ENCODE results near the gene MYLK4. TPM values are rescaled to one million over a fixed set of nuclear protein-coding genes. Genes with fewer than 3 reads are reported as not detected.

Gene MYLK4
- polyA plus RNA-seq, 1 experiment: 0.21 TPM

GRCh38 chr6:2639896-2640295 lies 110.8 kb downstream of the MYLK4 start:
- no peak for TF ChIP-seq CTCF (IDR thresholded peaks at IDR 0.05; ENCODE audit: insufficient read depth, low read depth, low read length)
- Histone ChIP-seq H3K36me3 (ENCODE audit: control insufficient read depth, insufficient read depth, low read length) (no peaks in the 10 kb centered on the region), H3K27me3 (ENCODE audit: control insufficient read depth, insufficient read depth, low read length) (peaks cover 6% of the 10 kb centered on the region), H3K4me3 (ENCODE audit: low read depth, low read length) (no peak overlapping the region)
- DNase-seq (ENCODE audit: low read depth): no peak
- ChIA-PET CTCF (interaction anchor here (0.6 to 0.7 kb wide), 3 partner anchors 22 to 597 kb away, joined by 3 read pairs; partner anchors contain the start of gene MYLK4), POLR2A (no interaction called here)

GRCh38 chr6:2639167-2639566 lies 111.6 kb downstream of the MYLK4 start:
- CTCF ChIA-PET: interaction anchor here (0.6 to 0.7 kb wide), 3 partner anchors 22 to 597 kb away, joined by 3 read pairs; partner anchors contain the start of gene MYLK4
- no peak overlapping the region for H3K4me3 ChIP-seq (ENCODE audit: low read depth, low read length)
- no peak for TF ChIP-seq CTCF (IDR thresholded peaks at IDR 0.05; ENCODE audit: insufficient read depth, low read depth, low read length)
- DNase-seq (ENCODE audit: low read depth): no peak
- POLR2A ChIA-PET: no interaction called here
- H3K36me3 ChIP-seq (ENCODE audit: control insufficient read depth, insufficient read depth, low read length): no peaks in the 10 kb centered on the region
- H3K27me3 ChIP-seq (ENCODE audit: control insufficient read depth, insufficient read depth, low read length): peaks cover 6% of the 10 kb centered on the region

- POLR2A ChIA-PET: no interaction called here
- CTCF ChIA-PET: interaction anchor here (1.0 kb wide), 1 partner anchor 14 kb away, joined by 3 read pairs; no protein-coding TSS in a partner anchor
- no peak for DNase-seq (ENCODE audit: low read depth)
Observed at GRCh38 chr6:2636672-2637071, 114.0 kb downstream of the MYLK4 start.

GRCh38 chr6:2635911-2636310 lies 114.8 kb downstream of the MYLK4 start:
- CTCF ChIA-PET: interaction anchor here (0.7 to 6.5 kb wide), 7 partner anchors 9 to 1038 kb away, joined by 3 to 71 read pairs (median 3); no protein-coding TSS in a partner anchor
- DNase-seq (ENCODE audit: low read depth): no peak
- POLR2A ChIA-PET: no interaction called here

More at GRCh38 chr6:2636672-2637071, 114.0 kb downstream of the MYLK4 start:
- Histone ChIP-seq H3K4me3 (ENCODE audit: low read depth, low read length) (no peak overlapping the region), H3K27me3 (ENCODE audit: control insufficient read depth, insufficient read depth, low read length) (peaks cover 5% of the 10 kb centered on the region), H3K36me3 (ENCODE audit: control insufficient read depth, insufficient read depth, low read length) (no peaks in the 10 kb centered on the region)
- no peak for TF ChIP-seq CTCF (IDR thresholded peaks at IDR 0.05; ENCODE audit: insufficient read depth, low read depth, low read length)

More at GRCh38 chr6:2635911-2636310, 114.8 kb downstream of the MYLK4 start:
- Histone ChIP-seq H3K4me3 (ENCODE audit: low read depth, low read length) (no peak overlapping the region), H3K36me3 (ENCODE audit: control insufficient read depth, insufficient read depth, low read length) (no peaks in the 10 kb centered on the region), H3K27me3 (ENCODE audit: control insufficient read depth, insufficient read depth, low read length) (peaks cover 5% of the 10 kb centered on the region)
- no peak for TF ChIP-seq CTCF (IDR thresholded peaks at IDR 0.05; ENCODE audit: insufficient read depth, low read depth, low read length)
